HCT116 (cell line): ENCODE data around the gene MAP3K20. TPM values are rescaled to one million over a fixed set of nuclear protein-coding genes. Genes with fewer than 3 reads are reported as not detected.

ENCODE experiments used
- ATAC-seq: fragments of 200-7000 bp; cut with Tn5 transposase; 2 replicates; pipeline ENCODE4 v1.9.1; 2020; ENCODE audit warnings: mild to moderate bottlenecking, moderate library complexity
- BruUV-seq: library from RNA; stranded (reverse); fragments of 400-500 nt; replicated peaks from 2 replicates; lab custom pipeline; 2021; lab: Mats Ljungman, UMichigan
- CTCF ChIA-PET: fragments of 300-600 bp; sonication (Branson Sonifier 250); formaldehyde crosslinking; loops from one replicate; lab custom pipeline; 2021; ENCODE audit warnings: antibody characterized with exemption; lab: Charles Lee
- POLR2A ChIA-PET: fragments of 300-600, 350-600 bp; sonication (Branson Sonifier 250); formaldehyde crosslinking; loops from one replicate; lab custom pipeline; 2021; ENCODE audit warnings: antibody characterized with exemption; lab: Charles Lee
- RAD21 ChIA-PET, 2 experiments: fragments of 300-600 bp; sonication (Branson Sonifier 250); formaldehyde crosslinking; loops; one replicate each; lab custom pipeline; 2023; ENCODE audit warnings: low total read pairs in 2 of 2; ENCODE audit not compliant: uncharacterized antibody in 2 of 2, unreplicated experiment in 2 of 2, low non-redundant PET in 1 of 2; lab: Charles Lee
- DNase-seq: peaks from one replicate; pipeline ENCODE4 v3.0.0-alpha.2; 2010; ENCODE audit warnings: low read depth, low spot score
- H2AFZ ChIP-seq: fragments of 200-600 bp; shearing (Covaris generic), sonication (generic); 2 replicates; pipeline ENCODE4 v1.6.1; 2017; ENCODE audit warnings: low read depth, mixed run types, mixed read lengths, antibody characterized with exemption, low read length; ENCODE audit not compliant: poor library complexity, severe bottlenecking
- H3K27ac ChIP-seq: 2 replicates; pipeline ENCODE4 v1.5.1; 2012; ENCODE audit warnings: low read depth, low read length
- H3K27me3 ChIP-seq: fragments of 200-600 bp; sonication (generic); 2 replicates; pipeline ENCODE4 v1.6.1; 2016; ENCODE audit warnings: mixed run types, low read length, mixed read lengths; ENCODE audit not compliant: insufficient read depth
- H3K36me3 ChIP-seq, 2 experiments: fragments of 200-500 bp in 1 of 2; fragments of 200-600 bp in 1 of 2; sonication (Bioruptor generic) in 1 of 2; sonication (generic) in 1 of 2; 2 replicates each; pipeline versions ENCODE4 v1.5.1 to v1.6.1; 2014 to 2016; ENCODE audit warnings: low read length in 2 of 2, inconsistent platforms in 1 of 2, mixed read lengths in 1 of 2, mixed run types in 1 of 2; ENCODE audit not compliant: insufficient read depth in 2 of 2, control insufficient read depth in 1 of 2
- H3K4me1 ChIP-seq, 2 experiments: fragments of 200-600 bp in 1 of 2; sonication (generic) in 1 of 2; 2 replicates each; pipeline versions ENCODE4 v1.5.1 to v1.6.1; 2012 to 2017; ENCODE audit warnings: low read length in 2 of 2, inconsistent platforms in 1 of 2, mild to moderate bottlenecking in 1 of 2, mixed read lengths in 1 of 2, mixed run types in 1 of 2, moderate library complexity in 1 of 2; ENCODE audit not compliant: insufficient read depth in 2 of 2, control insufficient read depth in 1 of 2
- H3K4me2 ChIP-seq: fragments of 200-600 bp; sonication (generic); 2 replicates; pipeline ENCODE4 v1.6.1; 2017; ENCODE audit warnings: mixed run types, low read length, mixed read lengths
- H3K4me3 ChIP-seq, 2 experiments: fragments of 200-600 bp in 1 of 2; sonication (generic) in 1 of 2; replicated peaks in 1 of 2; 2 replicates each; pipeline ENCODE4 v1.5.1; 2011 to 2016; ENCODE audit warnings: low read length in 2 of 2, control low read depth in 1 of 2, low read depth in 1 of 2, mild to moderate bottlenecking in 1 of 2, mixed read lengths in 1 of 2, mixed run types in 1 of 2
- H3K79me2 ChIP-seq: fragments of 200-600 bp; sonication (generic); 2 replicates; pipeline ENCODE4 v1.6.1; 2017; ENCODE audit warnings: mild to moderate bottlenecking, mixed run types, low read length, moderate library complexity, mixed read lengths; ENCODE audit not compliant: insufficient read depth
- H3K9ac ChIP-seq: fragments of 200-600 bp; sonication (generic); 2 replicates; pipeline ENCODE4 v1.6.1; 2016; ENCODE audit warnings: low read length, mixed read lengths
- H3K9me2 ChIP-seq: fragments of 200-600 bp; sonication (generic), shearing (Covaris generic); 2 replicates; pipeline ENCODE4 v1.6.1; 2017; ENCODE audit warnings: mixed run types, mild to moderate bottlenecking, moderate library complexity; ENCODE audit not compliant: insufficient read depth
- H3K9me3 ChIP-seq, 2 experiments: fragments of 200-500 bp in 1 of 2; fragments of 200-600 bp in 1 of 2; sonication (Bioruptor generic) in 1 of 2; sonication (generic) in 1 of 2; 2 replicates each; pipeline ENCODE4 v1.6.1; 2014 to 2017; ENCODE audit warnings: low read length in 2 of 2, mixed read lengths in 2 of 2, inconsistent platforms in 1 of 2, low read depth in 1 of 2, mild to moderate bottlenecking in 1 of 2, mixed run types in 1 of 2, moderate library complexity in 1 of 2; ENCODE audit not compliant: control insufficient read depth in 1 of 2, insufficient read depth in 1 of 2
- H4K20me1 ChIP-seq: fragments of 200-600 bp; sonication (generic), shearing (Covaris generic); 2 replicates; pipeline ENCODE4 v1.6.1; 2017; ENCODE audit warnings: mixed run types, mild to moderate bottlenecking, moderate library complexity; ENCODE audit not compliant: insufficient read depth
- CBX3 ChIP-seq: IDR thresholded peaks from 2 replicates; pipeline ENCODE4 v1.6.1; 2012; ENCODE audit warnings: low read depth
- CEBPB ChIP-seq: IDR thresholded peaks from 2 replicates; pipeline ENCODE4 v1.6.1; 2012; ENCODE audit warnings: low read depth
- EGR1 ChIP-seq: IDR thresholded peaks from 2 replicates; pipeline ENCODE4 v1.6.1; 2012; ENCODE audit warnings: low read depth
- EZH2 ChIP-seq: fragments of 200-600 bp; sonication (generic); IDR thresholded peaks from 2 replicates; pipeline ENCODE4 v1.6.1; 2017; ENCODE audit warnings: antibody characterized with exemption, mixed run types
- FOSL1 ChIP-seq: IDR thresholded peaks from 2 replicates; pipeline ENCODE4 v1.6.1; 2012; ENCODE audit warnings: low read depth
- JUND ChIP-seq: IDR thresholded peaks from 2 replicates; pipeline ENCODE4 v1.6.1; 2012
- POLR2A ChIP-seq: IDR thresholded peaks from 2 replicates; pipeline ENCODE4 v1.7.0; 2011; ENCODE audit warnings: borderline replicate concordance; ENCODE audit not compliant: insufficient read depth, insufficient read length; ENCODE audit errors: extremely low read depth
- POLR2AphosphoS5 ChIP-seq: IDR thresholded peaks from 2 replicates; pipeline ENCODE4 v1.6.1; 2011; ENCODE audit warnings: mild to moderate bottlenecking, low read depth, low read length, moderate library complexity
- RAD21 ChIP-seq: IDR thresholded peaks from 2 replicates; pipeline ENCODE4 v1.6.1; 2012; ENCODE audit warnings: low read depth, mild to moderate bottlenecking
- SP1 ChIP-seq: IDR thresholded peaks from 2 replicates; pipeline ENCODE4 v1.6.1; 2012; ENCODE audit warnings: low read depth
- SRF ChIP-seq: IDR thresholded peaks from 2 replicates; pipeline ENCODE4 v1.6.1; 2012; ENCODE audit warnings: low read depth
- TCF7L2 ChIP-seq: IDR thresholded peaks from 2 replicates; pipeline ENCODE4 v1.7.0; 2011; ENCODE audit warnings: borderline replicate concordance, inconsistent platforms; ENCODE audit not compliant: insufficient read depth, insufficient read length; ENCODE audit errors: extremely low read depth
- YY1 ChIP-seq: IDR thresholded peaks from 2 replicates; pipeline ENCODE4 v1.6.1; 2011; ENCODE audit warnings: low read length, low read depth, moderate library complexity, mild to moderate bottlenecking; ENCODE audit not compliant: insufficient replicate concordance; ENCODE audit errors: extremely low read depth
- ZNF274 ChIP-seq: fragments of 200-500 bp; sonication (Bioruptor generic); IDR thresholded peaks from 2 replicates; pipeline ENCODE4 v1.6.1; 2014; ENCODE audit warnings: mild to moderate bottlenecking, low read depth, low read length, inconsistent platforms
- intact Hi-C: fragments of 100-400 bp; cut with micrococcal nuclease; formaldehyde crosslinking; loops from 2 replicates; pipeline ENCODE4 v1.10.0; 2022
- total RNA-seq: library from RNA; stranded (reverse); gene quantifications from one replicate; pipeline ENCODE4 v1.2.1, GENCODE V29; 2021; ENCODE audit not compliant: unreplicated experiment
- TF ChIP-seq, protein P1 (sequence below): IDR thresholded peaks from 2 replicates; pipeline ENCODE4 v1.6.1; 2012
- TF ChIP-seq, protein P2 (sequence below), 3 experiments: fragments of 200-600 bp in 1 of 3; sonication (generic) in 1 of 3; IDR thresholded peaks in 2 of 3; conservative IDR thresholded peaks in 1 of 3; 2 replicates each; pipeline ENCODE4 v1.5.1; 2012 to 2017; ENCODE audit warnings: low read depth in 2 of 3, low read length in 2 of 3, antibody characterized with exemption in 1 of 3, borderline replicate concordance in 1 of 3, control low read depth in 1 of 3, mild to moderate bottlenecking in 1 of 3, mixed read lengths in 1 of 3, mixed run types in 1 of 3, moderate library complexity in 1 of 3; ENCODE audit not compliant: insufficient read depth in 1 of 3
- TF ChIP-seq, protein P3 (sequence below): IDR thresholded peaks from 2 replicates; pipeline ENCODE4 v1.6.1; 2012; ENCODE audit warnings: low read depth
- TF ChIP-seq, protein P4 (sequence below): IDR thresholded peaks from 2 replicates; pipeline ENCODE4 v1.6.1; 2012

The MAP3K20 gene
- total RNA-seq, 1 experiment from 2014 or later = 40.0 TPM

DNA sequence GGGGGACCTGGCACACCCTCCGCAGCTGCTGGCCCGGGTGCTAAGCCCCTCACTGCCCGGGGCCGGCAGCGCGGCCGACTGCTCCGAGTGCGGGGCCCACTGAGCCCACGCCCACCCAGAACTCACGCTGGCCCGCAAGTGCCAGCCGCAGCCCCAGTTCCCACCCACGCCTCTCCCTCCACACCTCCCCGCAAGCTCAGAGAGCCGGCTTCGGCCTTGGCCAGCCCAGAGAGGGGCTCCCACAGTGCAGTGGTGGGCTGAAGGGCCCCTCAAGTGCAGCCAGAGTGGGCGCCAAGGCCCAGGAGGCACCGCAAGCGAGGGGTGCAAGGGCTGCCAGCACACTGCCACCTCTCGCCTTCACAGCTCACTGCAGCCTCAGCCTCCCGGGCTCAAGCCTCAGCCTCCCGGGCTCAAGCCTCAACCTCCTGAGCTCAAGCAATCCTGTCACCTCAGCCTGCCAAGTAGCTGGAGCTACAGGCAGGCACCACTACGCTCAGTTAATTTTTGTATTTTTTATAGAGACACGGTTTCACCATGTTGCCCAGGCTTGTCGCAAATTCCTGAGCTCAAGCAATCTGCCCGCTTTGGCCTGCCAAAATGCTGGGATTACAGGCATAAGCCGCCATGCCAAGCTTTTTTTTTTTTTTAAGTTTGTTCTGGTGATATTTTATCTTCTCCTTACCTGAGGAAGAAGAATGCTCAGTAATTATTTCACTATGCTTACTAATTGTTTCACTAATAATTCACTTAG, 207.3 kb downstream of the MAP3K20 start:
- ChIA-PET POLR2A (no interaction called here), CTCF (interaction anchor here (1.0 kb wide), 1 partner anchor 255 kb away, joined by 3 read pairs; no protein-coding TSS in a partner anchor), RAD21 (no interaction called here)
- no peaks in the 10 kb centered on the region for H3K27me3 ChIP-seq
- no peak overlapping the region for H3K4me3 ChIP-seq
- no peak overlapping the region for H3K4me2 ChIP-seq
- TF ChIP-seq CBX3 = no peak
- no peak for TF ChIP-seq POLR2AphosphoS5
- TF ChIP-seq SP1 = no peak
- TF ChIP-seq, protein P1, sequence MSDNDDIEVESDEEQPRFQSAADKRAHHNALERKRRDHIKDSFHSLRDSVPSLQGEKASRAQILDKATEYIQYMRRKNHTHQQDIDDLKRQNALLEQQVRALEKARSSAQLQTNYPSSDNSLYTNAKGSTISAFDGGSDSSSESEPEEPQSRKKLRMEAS = no peak
- no peak for TF ChIP-seq TCF7L2
- TF ChIP-seq ZNF274 = no peak
- no peak for TF ChIP-seq POLR2A
- TF ChIP-seq, protein P2, sequence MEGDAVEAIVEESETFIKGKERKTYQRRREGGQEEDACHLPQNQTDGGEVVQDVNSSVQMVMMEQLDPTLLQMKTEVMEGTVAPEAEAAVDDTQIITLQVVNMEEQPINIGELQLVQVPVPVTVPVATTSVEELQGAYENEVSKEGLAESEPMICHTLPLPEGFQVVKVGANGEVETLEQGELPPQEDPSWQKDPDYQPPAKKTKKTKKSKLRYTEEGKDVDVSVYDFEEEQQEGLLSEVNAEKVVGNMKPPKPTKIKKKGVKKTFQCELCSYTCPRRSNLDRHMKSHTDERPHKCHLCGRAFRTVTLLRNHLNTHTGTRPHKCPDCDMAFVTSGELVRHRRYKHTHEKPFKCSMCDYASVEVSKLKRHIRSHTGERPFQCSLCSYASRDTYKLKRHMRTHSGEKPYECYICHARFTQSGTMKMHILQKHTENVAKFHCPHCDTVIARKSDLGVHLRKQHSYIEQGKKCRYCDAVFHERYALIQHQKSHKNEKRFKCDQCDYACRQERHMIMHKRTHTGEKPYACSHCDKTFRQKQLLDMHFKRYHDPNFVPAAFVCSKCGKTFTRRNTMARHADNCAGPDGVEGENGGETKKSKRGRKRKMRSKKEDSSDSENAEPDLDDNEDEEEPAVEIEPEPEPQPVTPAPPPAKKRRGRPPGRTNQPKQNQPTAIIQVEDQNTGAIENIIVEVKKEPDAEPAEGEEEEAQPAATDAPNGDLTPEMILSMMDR (IDR thresholded peaks at IDR 0.05 in 2 of 3, conservative IDR thresholded peaks at IDR 0.05 in 1 of 3; ENCODE audit: borderline replicate concordance in 1 of 3, insufficient read depth in 1 of 3, low read depth in 2 of 3, low read length in 2 of 3) = no peak
- TF ChIP-seq, protein P3, sequence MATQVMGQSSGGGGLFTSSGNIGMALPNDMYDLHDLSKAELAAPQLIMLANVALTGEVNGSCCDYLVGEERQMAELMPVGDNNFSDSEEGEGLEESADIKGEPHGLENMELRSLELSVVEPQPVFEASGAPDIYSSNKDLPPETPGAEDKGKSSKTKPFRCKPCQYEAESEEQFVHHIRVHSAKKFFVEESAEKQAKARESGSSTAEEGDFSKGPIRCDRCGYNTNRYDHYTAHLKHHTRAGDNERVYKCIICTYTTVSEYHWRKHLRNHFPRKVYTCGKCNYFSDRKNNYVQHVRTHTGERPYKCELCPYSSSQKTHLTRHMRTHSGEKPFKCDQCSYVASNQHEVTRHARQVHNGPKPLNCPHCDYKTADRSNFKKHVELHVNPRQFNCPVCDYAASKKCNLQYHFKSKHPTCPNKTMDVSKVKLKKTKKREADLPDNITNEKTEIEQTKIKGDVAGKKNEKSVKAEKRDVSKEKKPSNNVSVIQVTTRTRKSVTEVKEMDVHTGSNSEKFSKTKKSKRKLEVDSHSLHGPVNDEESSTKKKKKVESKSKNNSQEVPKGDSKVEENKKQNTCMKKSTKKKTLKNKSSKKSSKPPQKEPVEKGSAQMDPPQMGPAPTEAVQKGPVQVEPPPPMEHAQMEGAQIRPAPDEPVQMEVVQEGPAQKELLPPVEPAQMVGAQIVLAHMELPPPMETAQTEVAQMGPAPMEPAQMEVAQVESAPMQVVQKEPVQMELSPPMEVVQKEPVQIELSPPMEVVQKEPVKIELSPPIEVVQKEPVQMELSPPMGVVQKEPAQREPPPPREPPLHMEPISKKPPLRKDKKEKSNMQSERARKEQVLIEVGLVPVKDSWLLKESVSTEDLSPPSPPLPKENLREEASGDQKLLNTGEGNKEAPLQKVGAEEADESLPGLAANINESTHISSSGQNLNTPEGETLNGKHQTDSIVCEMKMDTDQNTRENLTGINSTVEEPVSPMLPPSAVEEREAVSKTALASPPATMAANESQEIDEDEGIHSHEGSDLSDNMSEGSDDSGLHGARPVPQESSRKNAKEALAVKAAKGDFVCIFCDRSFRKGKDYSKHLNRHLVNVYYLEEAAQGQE = no peak
- no peak for TF ChIP-seq RAD21
- TF ChIP-seq JUND = no peak
- TF ChIP-seq CEBPB = no peak
- no peak for TF ChIP-seq EZH2
- TF ChIP-seq, protein P4, sequence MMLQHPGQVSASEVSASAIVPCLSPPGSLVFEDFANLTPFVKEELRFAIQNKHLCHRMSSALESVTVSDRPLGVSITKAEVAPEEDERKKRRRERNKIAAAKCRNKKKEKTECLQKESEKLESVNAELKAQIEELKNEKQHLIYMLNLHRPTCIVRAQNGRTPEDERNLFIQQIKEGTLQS = no peak
- TF ChIP-seq YY1 = no peak
- no peak for TF ChIP-seq EGR1
- TF ChIP-seq FOSL1 = no peak
- no peak for TF ChIP-seq SRF
- H3K4me1 ChIP-seq = no peaks in the 10 kb centered on the region
- no peak overlapping the region for H2AFZ ChIP-seq
- no peaks in the 10 kb centered on the region for H4K20me1 ChIP-seq
- H3K9me2 ChIP-seq = no peaks in the 10 kb centered on the region
- H3K9me3 ChIP-seq = no peaks in the 10 kb centered on the region
- no TSS peak for BruUV-seq
- intact Hi-C loops = no loop called here
- no peak for ATAC-seq
- H3K9ac ChIP-seq = no peak overlapping the region
- no peak overlapping the region for H3K27ac ChIP-seq
- DNase-seq = no peak
- no peaks in the 10 kb centered on the region for H3K36me3 ChIP-seq
- H3K79me2 ChIP-seq = no peaks in the 10 kb centered on the region
